HUES6 (cell line): Measurements from ENCODE around the gene NHEJ1.

Experiments used
- H3K27ac ChIP-seq: 2 replicates; pipeline ENCODE4 v1.7.0; 2013; ENCODE audit warnings: low read depth, mild to moderate bottlenecking, low read length, inconsistent platforms
- H3K27me3 ChIP-seq: 2 replicates; pipeline ENCODE4 v1.6.1; 2013; ENCODE audit warnings: low read length; ENCODE audit not compliant: control insufficient read depth, insufficient read depth
- H3K36me3 ChIP-seq: 2 replicates; pipeline ENCODE4 v1.6.1; 2013; ENCODE audit warnings: low read length; ENCODE audit not compliant: control insufficient read depth, insufficient read depth
- H3K4me1 ChIP-seq: 2 replicates; pipeline ENCODE4 v1.6.1; 2013; ENCODE audit warnings: low read length; ENCODE audit not compliant: control insufficient read depth, insufficient read depth
- H3K4me3 ChIP-seq: 2 replicates; pipeline ENCODE4 v1.5.1; 2013; ENCODE audit warnings: low read depth, low read length
- H3K9ac ChIP-seq: one replicate; pipeline ENCODE4 v1.6.1; 2013; ENCODE audit warnings: mild to moderate bottlenecking, low read length
- H3K9me3 ChIP-seq: 2 replicates; pipeline ENCODE4 v1.6.1; 2013; ENCODE audit warnings: low read depth, low read length; ENCODE audit not compliant: control insufficient read depth, insufficient read depth

Gene NHEJ1

DNA sequence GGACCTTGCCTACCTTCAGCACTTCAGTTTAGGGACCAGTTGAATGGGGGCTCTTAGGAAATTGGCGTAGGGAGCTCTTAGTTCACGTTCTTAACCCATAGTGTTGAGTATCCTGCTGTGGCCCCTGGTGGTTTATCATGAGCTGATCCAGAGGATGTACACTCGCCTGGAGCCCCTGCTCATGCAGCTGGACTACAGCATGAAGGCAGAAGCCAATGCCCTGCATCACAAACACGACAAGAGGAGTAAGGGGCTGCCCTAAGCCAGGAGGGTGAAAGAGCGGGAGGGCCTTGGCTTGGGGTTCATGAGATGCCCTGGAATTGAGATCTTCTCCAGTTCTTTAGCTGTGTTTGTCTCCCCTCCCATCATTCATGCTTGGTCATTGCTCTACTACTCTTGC, 20.3 kb upstream of the NHEJ1 start:
- Histone ChIP-seq H3K27me3 (no peaks in the 10 kb centered on the region), H3K4me3 (no peak overlapping the region), H3K4me1 (peaks cover 8% of the 10 kb centered on the region), H3K9me3 (no peaks in the 10 kb centered on the region), H3K9ac (no peak overlapping the region), H3K27ac (no peak overlapping the region), H3K36me3 (peaks cover 49% of the 10 kb centered on the region)

DNA sequence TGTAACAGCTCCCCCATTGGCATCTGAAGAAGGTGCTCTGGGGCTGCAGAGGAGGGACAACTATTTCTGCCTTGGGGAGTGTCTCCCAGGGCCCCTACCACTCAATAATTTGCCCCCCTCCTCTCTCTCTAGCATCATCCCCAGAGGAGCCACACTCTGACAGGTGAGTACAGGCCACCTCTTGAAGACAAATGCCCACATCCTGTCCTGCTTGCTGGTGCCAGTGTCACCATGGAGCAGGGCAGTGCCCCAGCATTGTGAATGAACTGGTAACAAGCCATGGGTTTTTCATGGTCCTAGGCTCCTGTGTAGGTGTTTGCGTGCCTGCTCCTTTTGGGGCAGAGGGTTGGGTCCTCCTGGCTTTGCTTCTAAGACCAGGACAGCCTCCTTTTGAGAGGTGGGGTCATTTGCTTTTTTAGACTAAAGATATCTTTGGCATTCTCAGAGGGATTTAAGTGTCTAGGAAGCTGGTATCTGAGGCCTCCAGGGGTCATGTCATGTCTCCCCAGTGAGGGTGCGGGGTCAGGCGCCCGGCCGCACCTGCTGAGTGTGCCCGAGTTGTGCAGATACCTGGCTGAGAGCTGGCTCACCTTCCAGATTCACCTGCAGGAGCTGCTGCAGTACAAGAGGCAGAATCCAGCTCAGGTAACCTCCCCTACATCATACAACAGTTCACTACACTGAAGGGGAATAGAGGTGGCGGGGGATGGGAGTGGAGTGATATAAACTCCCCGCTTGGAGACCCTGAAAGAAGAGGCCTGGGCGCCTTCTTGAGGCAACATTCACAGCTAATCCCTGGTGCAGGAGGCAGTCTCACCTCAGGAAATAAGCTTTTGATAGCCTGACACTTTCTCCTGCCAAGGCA, 19.2 kb upstream of the NHEJ1 start:
- H3K9me3 ChIP-seq: no peaks in the 10 kb centered on the region
- H3K4me3 ChIP-seq: no peak overlapping the region
- H3K27me3 ChIP-seq: no peaks in the 10 kb centered on the region
- no peak overlapping the region for H3K9ac ChIP-seq
- peaks cover 51% of the 10 kb centered on the region for H3K36me3 ChIP-seq
- H3K27ac ChIP-seq: no peak overlapping the region
- peaks cover 12% of the 10 kb centered on the region for H3K4me1 ChIP-seq

DNA sequence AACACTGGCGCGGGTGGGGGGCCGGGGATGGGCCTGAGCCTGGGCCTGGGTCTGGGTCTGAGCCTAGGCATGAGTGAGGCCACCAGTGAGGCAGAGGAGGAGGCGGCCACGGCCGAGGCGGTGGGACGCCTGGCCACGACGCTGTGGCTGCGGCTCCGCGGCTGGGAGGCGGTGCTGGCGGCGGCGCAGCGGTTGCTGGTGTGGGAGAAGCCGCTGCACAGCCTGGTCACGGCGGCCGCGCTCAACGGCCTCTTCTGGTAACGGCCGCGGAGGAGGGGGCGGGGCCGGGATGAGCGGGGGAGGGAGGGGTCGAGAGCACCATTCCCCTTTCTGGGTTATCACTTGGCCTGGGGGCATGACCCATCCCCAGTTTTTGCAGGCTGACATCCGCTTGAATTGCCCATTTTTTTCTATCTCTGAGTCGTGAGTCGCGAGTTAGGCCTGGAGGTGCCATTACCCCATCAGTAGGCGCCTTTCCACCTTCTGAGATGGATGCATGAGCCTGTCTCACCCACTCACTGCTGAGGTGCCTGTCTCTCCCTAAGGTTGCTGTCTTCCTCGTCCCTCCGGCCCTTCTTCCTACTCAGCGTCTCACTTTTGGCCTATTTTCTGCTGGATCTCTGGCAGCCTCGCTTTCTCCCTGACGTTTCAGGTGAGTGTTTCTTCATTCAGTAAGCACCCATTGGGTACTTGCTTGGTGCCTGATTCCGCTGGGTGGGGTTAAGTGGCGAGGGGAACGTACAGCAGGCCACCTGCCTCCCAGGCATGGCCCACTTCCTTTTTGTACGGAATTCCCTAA, 18.0 kb upstream of the NHEJ1 start:
- Histone ChIP-seq H3K9ac (peak overlapping the region; percentile 72), H3K36me3 (peaks cover 51% of the 10 kb centered on the region), H3K9me3 (no peaks in the 10 kb centered on the region), H3K27me3 (no peaks in the 10 kb centered on the region), H3K4me1 (peaks cover 12% of the 10 kb centered on the region), H3K27ac (no peak overlapping the region), H3K4me3 (peak overlapping the region; percentile 98)

DNA sequence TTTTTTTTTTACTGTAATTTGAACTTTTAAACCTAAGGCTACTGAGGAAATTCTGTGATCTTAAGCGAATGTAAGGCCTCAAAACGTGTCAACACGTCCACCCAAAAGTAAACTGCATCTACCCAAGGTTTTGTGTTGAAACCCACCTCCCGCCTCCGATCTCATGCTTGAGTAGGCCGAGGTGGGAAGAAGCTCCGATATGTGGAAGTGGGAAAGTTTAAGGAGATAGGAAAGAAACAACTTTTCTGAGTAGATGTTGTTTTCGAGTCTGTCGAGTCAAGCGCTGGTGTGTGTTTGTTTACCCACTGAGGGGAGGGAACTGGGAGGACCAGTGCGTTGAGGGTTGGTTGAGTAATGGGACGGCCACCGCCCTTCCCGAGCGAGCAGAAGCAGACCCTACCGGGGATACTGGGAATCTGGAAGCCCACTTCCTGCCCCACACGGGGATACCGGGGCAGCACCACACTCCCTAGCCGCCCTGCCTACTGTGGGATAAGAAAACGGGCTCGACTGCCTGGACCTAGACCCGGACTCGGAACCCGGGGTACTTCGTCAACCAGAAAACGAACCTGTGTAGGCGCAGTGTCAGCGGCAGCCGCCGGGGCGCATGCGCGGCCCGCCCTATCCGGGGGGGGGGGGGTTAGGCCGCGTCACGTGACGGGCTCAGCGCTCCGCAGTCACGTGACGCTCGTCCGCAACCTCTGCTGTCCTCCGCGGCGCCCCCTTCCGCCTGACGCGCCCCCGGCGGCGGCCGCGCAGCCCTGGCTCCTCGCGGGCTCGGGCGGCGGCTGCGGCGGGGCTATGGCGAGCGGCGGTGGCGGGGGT, 17.1 kb upstream of the NHEJ1 start, which contains the start of gene RETREG2:
Gene RETREG2 (plus strand): TSS at position 724 of the 825 bp plus-strand sequence. CDS start 78 bp downstream, at position 802.
- Histone ChIP-seq H3K9me3 (no peaks in the 10 kb centered on the region), H3K4me3 (peak within 1 kb of the TSS; percentile 98), H3K4me1 (peaks cover 12% of the 10 kb centered on the region), H3K27ac (peak within 1 kb of the TSS; percentile 66; the same call in 1 of the 2 replicates), H3K9ac (peak within 1 kb of the TSS; percentile 81), H3K27me3 (no peaks in the 10 kb centered on the region), H3K36me3 (peaks cover 48% of the 10 kb centered on the region)

DNA sequence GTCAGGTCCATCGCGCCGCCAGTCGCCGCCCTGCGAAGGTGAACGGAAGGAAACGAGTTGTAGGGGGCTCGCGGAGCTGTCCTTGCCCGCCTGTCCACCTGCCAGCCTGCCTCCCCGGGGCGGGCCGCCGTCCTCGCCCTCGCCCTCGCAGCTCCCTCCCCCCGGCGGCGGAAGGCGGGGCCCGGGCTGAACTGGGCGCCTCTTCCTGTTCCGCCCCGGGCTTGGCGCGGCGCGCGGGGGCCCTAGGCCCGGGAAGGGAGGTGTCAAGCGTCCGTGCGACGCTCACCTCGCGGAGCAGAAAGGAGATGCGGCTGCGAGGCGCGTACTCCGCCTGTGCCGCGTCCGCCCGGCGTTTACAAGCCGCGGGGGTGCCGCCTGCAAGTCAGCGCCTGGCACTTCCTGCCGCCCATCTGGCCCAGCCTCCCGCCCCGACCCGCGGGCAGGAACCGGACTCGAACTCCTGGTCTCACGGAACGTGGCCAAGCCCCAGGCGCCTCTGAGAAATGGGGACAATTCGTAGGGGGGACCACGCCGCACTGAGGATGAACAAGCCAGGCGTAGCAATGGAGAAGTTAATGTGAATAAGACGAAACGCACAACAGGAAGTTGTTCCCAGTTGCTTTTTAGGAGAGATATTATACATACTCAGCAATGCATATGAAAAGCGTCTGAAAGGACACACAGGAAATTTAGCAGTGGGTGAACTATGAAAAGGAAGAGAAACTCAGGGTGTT, 16.4 kb upstream of the NHEJ1 start, which contains the start of gene CNPPD1:
Gene CNPPD1 (minus strand): TSS at position 108 of the 734 bp plus-strand sequence. CDS start 97 bp downstream, at position 11.
- peak within 1 kb of the TSS; percentile 81 for H3K9ac ChIP-seq
- peak within 1 kb of the TSS; percentile 66; the same call in 1 of the 2 replicates for H3K27ac ChIP-seq
- H3K9me3 ChIP-seq: no peaks in the 10 kb centered on the region
- no peaks in the 10 kb centered on the region for H3K27me3 ChIP-seq
- H3K36me3 ChIP-seq: peaks cover 44% of the 10 kb centered on the region
- H3K4me1 ChIP-seq: peaks cover 12% of the 10 kb centered on the region
- H3K4me3 ChIP-seq: peak within 1 kb of the TSS; percentile 98

DNA sequence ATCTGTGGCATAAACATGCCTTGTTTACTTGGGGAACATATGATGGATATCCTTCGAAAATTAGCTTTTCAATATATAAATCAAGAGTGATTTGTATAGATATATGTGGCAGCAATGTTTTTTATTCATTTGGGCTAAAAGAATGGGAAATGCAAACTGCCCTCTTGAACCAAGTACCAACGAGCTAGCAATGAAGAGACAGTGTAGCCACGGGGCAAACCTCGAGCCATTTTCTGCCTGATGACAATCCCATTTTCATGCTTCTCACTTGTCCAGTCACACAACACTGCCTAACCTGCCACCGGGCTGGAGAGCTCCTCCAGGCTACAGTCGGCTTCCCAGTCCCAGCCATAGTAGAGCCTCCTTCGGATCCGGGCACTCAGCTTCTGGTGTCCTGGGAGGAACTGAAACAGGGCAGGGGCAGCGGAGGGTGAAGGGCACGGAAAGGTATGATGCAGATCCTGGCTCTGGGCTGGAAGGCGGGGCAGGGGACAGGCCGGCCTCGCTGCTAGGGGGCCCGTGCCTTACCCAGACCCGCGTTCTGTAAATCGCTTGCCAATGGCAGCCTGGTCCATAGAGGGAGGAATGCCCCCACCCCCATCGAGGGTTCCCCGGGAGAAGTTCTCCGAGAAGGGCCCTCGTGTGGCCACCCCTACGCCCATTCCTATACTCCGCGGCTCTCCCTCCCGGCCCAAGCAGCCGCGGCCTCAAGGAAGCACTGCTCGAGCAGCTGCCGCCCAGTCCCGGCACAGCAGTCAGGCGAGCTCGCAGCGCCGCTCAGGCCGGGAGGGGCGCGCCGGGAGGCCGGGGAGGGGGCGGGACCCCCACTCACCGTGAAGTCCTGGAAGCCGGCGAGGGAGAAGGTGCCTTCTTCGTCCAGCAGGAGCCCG, 15.6 kb upstream of the NHEJ1 start:
- peak overlapping the region; percentile 81 for H3K9ac ChIP-seq
- peaks cover 36% of the 10 kb centered on the region for H3K36me3 ChIP-seq
- no peaks in the 10 kb centered on the region for H3K9me3 ChIP-seq
- H3K27me3 ChIP-seq: no peaks in the 10 kb centered on the region
- H3K4me1 ChIP-seq: peaks cover 15% of the 10 kb centered on the region
- H3K27ac ChIP-seq: peak overlapping the region; percentile 45; the same call in 1 of the 2 replicates
- peak overlapping the region; percentile 98 for H3K4me3 ChIP-seq

DNA sequence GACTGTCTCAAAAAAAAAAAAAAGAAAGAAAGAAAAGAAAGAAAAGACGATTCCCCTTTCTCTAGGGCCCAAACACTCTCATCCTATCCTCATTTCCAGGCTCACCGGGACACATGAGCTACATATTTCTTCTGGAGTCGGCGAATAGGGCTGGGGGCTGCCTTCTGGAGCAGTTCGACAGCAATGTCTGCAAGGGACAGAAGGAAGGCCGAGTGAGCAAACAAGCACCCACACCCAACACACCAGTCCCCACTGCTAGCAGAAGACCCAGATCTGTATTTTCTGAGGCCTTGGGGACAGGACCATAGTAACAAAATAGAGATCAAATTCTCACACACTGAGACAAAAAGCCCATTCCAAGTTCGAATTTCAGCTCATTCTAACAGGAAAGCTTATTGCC, 14.9 kb upstream of the NHEJ1 start:
- no peak overlapping the region for H3K27ac ChIP-seq
- H3K27me3 ChIP-seq: no peaks in the 10 kb centered on the region
- H3K9ac ChIP-seq: no peak overlapping the region
- no peaks in the 10 kb centered on the region for H3K9me3 ChIP-seq
- H3K4me1 ChIP-seq: peaks cover 15% of the 10 kb centered on the region
- peaks cover 29% of the 10 kb centered on the region for H3K36me3 ChIP-seq
- peak overlapping the region; percentile 98 for H3K4me3 ChIP-seq

DNA sequence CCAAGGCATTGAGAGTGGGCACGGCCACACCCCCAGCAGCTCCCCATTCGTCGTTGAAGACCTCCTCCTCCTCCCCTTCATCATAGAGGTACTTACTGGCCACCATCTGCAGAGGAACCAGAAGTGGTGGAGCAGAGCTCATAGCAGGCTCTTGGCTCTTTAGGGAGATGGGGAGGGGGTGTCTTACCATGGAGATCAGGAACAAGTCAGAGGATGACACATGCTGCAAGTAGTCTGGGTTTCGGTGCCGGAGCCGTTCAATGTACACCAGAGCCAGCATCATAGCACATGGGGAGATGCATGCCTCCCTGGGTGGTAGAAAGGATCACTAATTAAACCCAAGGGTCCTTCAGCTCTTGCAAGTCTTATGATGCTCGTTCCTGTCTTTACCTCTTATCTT, 14.2 kb upstream of the NHEJ1 start:
- Histone ChIP-seq H3K27ac (no peak overlapping the region), H3K9me3 (no peaks in the 10 kb centered on the region), H3K36me3 (peaks cover 23% of the 10 kb centered on the region), H3K4me3 (no peak overlapping the region), H3K4me1 (peaks cover 15% of the 10 kb centered on the region), H3K27me3 (no peaks in the 10 kb centered on the region), H3K9ac (no peak overlapping the region)

DNA sequence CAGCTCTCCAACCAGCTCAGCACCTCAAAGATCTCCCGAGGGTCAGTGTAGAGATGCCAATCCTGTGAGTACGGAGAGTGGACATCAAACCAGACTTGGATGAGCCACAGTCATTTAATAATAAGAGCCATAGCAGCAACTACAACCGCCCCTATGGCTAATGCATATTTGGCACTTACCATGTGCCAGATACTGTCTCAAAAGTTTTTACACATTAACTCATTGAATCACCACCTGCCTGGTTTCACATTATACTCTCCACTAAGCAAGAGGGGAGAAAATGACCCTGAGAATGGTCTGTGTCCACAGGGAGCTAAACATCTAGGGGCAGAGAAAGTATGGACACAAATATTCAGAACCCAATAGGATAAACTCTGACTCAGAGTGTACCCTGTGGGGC, 13.5 kb upstream of the NHEJ1 start:
- Histone ChIP-seq H3K9ac (no peak overlapping the region), H3K27me3 (no peaks in the 10 kb centered on the region), H3K27ac (no peak overlapping the region), H3K4me1 (peaks cover 14% of the 10 kb centered on the region), H3K9me3 (no peaks in the 10 kb centered on the region), H3K36me3 (peaks cover 20% of the 10 kb centered on the region; the same call in 1 of the 2 replicates), H3K4me3 (no peak overlapping the region)
